Mesenteric fat pad (tissue), 1 donor: ENCODE data around the gene VPS41. TPM values are rescaled to one million over a fixed set of nuclear protein-coding genes. Genes with fewer than 3 reads are reported as not detected.

Experiments used
- DNase-seq: peaks from one replicate; pipeline ENCODE4 v3.0.0-alpha.2; 2020; ENCODE audit warnings: low spot score
- total RNA-seq: library from RNA; stranded (reverse); fragmentation: NEBNext Ultra II Directional; extraction: Animal tissue kit (Norgen Biotek cat#: 25700); gene quantifications from one replicate; pipeline ENCODE4 v1.2.1, GENCODE V29; 2021
- donor health status: DM: yes; HTN: yes; CAD: no.

The VPS41 gene
- total RNA-seq, 1 donor from 2014 or later = 63.3 TPM

GRCh38 chr7:38817526-38817925, 91.5 kb downstream of the VPS41 start:
- no peak for DNase-seq

DNA sequence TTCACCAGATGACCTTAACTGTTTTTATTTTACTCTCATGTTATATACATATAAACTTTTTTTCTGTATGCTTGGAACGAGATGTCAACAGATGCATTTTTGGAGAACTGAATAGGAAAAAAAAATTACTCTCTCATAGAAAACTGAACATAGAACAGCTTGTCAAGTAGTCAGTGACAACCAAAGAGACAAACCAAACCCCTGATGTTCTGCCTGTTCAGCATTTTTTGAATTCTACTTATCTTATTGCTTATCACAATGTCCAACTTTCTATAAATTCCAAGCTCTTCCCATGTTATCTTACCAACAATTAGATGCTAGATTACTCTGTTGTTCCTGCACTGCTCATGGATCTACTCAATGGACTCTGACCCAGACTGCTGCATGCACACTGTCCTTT, 95.2 kb downstream of the VPS41 start:
- DNase-seq = no peak

GRCh38 chr7:38806912-38807311, 102.1 kb downstream of the VPS41 start:
- no peak for DNase-seq

GRCh38 chr7:38801786-38802185, 107.2 kb downstream of the VPS41 start:
- DNase-seq = no peak

GRCh38 chr7:38798552-38799267, 110.3 kb downstream of the VPS41 start:
- DNase-seq = no peak

DNA sequence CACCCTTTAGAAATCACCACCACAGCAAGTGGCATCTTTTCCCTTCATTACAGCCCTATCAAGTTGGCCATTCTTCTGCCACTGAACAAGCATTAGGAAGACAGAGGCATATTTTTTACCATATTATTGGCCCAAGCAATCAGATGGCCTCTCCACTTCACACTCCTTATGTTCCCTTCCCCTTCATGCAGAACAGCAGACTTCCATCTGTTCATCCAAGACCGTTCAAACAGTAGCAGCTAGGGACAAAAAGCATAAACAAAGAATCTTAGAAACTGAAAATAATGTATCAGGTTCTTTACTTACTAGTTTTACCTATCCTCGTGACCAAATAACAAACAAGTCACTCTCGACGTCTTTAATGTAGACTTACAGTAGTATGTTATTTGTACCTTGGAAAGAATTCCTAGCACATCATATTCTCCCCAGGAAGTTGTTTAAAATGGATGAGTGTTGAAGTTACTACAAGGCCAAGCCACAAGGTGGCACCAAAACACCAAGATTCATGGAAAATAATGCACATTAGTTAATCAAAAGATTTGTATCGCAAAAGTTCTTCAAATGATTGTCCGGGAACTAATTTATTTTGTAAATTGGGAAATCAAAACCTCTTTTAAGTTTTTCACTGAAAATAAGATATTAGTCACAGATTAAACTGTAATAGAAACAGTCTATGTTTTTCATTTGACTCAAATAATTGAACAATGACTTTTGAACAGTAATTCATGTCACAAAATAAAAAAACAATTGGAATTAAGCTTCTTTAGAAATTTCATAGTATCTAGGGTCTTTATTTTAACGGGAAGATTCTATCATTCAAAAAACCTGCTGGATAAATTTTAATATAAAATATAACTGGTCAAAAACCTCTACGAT, 112.1 kb downstream of the VPS41 start:
- DNase-seq = no peak

DNA sequence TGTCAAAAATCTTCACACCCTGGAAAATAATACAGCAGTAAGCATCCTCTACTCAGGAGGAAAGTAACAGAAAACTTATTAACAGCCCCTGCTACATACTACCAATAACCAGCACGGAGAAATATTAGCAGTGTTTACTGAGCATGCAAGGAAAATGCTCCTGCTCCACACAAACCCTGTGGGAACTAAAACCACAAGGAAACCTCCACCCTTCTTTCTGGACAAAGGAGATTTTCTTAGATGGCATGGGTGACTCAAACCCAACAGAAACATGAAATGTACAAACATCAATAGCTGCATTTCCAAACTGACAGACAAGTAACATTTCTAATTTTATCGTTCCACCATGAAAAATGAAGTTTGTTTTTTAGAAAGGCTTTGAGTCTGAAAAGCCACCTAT, 113.4 kb downstream of the VPS41 start:
- DNase-seq = no peak

DNA sequence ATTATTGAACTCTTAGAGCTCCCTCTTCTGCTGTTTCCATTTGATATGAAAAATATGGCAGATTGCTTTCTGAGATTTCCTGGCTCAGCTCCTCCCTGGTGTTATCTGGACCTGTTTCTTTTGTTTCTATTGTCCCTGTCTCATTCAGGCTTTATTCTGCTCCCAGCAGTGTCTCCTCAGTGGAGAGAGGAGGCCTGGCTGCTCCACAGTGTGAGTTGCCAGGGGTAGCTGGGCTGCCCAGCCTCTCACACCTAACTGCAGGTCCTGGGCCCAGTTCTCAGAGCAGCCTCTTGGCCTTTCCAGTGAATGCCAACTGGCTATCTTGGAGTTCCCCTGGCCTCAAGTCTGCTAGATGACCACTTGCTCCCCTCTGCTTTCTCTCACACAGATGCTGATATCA, 127.0 kb downstream of the VPS41 start:
- no peak for DNase-seq

DNA sequence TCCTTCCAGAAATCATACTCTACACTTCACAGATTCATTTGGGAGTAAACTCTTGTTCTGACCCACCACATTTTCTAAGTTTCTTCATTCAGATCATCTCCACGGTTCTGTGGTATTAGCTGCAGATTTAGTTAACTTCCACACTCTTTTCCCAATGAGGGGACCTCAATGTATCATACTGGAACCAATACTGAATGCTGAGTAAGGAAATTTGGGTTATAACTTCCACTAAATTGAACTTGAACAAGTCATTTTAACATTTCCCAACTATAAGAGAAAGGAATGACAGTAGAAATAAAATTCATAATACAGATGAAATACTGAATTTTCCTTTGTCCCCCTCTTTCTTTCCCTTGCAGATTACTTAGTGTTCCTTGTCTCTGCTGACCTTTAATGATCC, 131.4 kb downstream of the VPS41 start:
- DNase-seq = no peak

GRCh38 chr7:38775506-38776175, 133.3 kb downstream of the VPS41 start:
- no peak for DNase-seq

GRCh38 chr7:38773430-38773829, 135.6 kb downstream of the VPS41 start:
- DNase-seq = no peak

GRCh38 chr7:38760226-38760625, 148.8 kb downstream of the VPS41 start:
- DNase-seq = no peak

- no peak for DNase-seq
Measured at GRCh38 chr7:38759028-38759427, 150.0 kb downstream of the VPS41 start.

- DNase-seq = no peak
Measured at GRCh38 chr7:38757931-38758330, 151.1 kb downstream of the VPS41 start.

GRCh38 chr7:38756521-38756920, 152.5 kb downstream of the VPS41 start:
- no peak for DNase-seq

- no peak for DNase-seq
Measured at GRCh38 chr7:38753347-38753746, 155.6 kb downstream of the VPS41 start.

GRCh38 chr7:38751416-38751815, 157.6 kb downstream of the VPS41 start:
- DNase-seq = no peak

DNA sequence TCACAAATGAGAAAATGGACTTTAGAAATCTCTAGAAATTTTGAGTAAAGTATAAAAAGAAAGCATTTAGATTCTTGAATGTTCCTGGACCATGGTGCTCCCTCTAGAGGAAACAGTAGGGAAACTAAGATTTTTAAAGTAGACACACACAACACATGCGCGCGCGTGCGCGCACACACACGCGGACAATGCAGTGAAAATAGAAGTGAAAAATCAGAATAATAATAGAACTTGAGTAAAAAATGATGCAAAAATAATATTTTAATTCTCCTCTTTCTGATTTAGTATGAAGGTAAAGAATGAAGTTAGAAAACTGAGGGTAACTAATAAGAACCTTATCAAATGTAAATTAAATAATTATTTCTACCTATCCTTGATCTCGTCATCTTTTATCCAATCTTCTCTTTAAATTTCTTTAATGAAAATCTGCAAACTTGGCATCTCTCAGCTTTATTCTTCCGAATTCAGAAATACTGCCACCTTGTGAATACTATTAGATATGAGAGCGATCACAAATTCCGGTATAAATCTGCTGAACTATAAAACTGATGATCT, 160.9 kb downstream of the VPS41 start:
- no peak for DNase-seq

GRCh38 chr7:38746438-38746837, 162.6 kb downstream of the VPS41 start:
- DNase-seq = no peak

DNA sequence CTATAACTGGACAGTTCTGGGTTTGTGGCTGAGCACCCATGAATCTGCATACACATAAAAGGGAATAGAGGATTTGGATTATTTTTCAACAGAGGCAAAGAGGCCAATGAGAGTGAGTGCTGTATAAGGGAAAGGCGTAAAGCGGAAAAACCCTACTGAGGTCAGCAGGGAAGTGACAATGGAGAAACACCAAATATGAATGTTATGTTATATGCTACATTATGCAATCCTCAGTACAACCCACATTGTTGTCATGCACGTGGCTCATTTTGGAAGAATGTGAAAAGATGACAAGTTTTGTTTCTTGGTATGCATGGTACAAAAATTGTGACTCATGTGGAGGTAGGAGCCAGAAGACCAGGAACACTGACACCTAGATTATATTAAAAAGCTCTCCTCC, 164.2 kb downstream of the VPS41 start:
- no peak for DNase-seq

GRCh38 chr7:38743899-38744298, 165.1 kb downstream of the VPS41 start:
- DNase-seq = no peak

DNA sequence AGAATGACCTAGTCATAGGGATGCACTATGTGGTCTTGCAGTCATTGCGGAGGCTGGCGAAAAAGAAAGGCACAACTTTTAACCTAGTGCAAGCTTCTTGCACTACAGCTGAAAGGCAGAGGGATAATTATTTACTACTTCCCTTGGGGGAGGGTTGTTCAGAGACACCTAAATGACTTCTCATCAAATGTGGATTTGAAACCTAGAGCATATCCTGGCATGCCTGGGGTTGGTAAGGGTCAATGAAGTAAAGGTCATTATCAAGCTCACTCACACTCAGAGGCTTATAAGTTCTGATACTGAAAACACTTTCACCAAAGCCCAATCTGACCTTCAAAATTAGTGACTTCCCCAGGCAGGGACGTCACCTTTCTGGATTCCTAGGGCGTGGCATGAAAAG, 168.9 kb downstream of the VPS41 start:
- DNase-seq = no peak
